ENCODE data around the gene FOXJ2. TPM values are rescaled to one million over a fixed set of nuclear protein-coding genes. Genes with fewer than 3 reads are reported as not detected.

Gene FOXJ2
- total RNA-seq = 3.5 and 3.7 TPM in 2 replicates

DNA sequence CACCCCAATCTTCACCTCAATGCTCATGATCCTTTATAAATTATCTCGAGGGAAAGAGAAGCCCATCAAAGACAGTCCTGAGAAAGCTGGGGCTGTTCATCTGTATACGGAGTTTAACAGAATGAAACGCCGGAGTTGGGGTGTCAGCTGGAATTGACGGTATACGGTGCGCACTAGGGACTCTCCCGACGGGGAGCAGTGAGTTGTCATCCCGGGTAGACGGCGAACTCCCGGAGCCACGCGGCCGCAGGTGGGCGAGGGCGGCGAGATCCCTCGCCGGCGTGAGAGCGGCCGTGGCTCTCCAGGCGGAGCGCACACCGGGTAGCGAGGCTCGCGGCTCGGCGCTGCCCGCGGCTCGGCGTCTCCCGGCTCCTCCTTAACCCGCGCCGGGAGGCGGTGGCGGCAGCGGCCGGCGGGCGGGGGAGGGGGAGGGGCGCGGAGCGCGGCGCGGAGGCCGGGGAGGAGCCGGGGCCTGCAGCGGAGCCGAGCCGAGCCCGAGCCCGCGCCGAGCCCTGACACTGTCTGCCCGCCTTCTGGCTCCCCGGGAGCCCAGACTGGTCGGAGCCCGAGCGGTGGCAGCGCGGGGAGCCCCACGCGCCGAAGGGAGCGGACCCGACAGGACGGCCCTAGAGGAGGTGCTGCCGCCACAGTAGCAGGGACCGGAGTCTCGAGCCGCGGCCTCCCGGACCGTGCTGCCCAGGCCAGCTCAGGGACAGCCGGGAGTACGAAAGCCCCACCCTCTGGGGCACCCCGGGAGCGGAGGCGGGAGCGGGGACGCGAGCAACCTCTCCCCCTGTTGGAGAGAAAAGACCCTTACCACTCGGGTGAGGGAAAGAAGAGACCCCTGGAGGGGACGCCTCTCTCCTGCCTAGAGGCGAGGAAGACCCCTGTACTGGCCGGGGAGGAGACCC is at the start of gene FOXJ2:
TSS of gene FOXJ2 (plus strand) at position 475 of the 911 bp plus-strand sequence. CDS start 7,117 bp downstream, outside the sequence.

GRCh38 chr12:8065991-8066594 is 33.6 kb downstream of the FOXJ2 start, which contains the start of gene C3AR1:
TSS of gene C3AR1 (minus strand) at chr12:8066359. CDS start at chr12:8060185, 6,174 bp downstream.

Other genes with a start within 250 kb of the FOXJ2 start
- gene NANOG, start 243.3 kb upstream of the FOXJ2 start, total RNA-seq = not detected in 2 replicates
- gene SLC2A14, start 159.8 kb upstream of the FOXJ2 start, total RNA-seq = not detected in 2 replicates
- 80.4 and 148 TPM in 2 replicates for gene SLC2A3, start 96.5 kb upstream of the FOXJ2 start, total RNA-seq
- 0.14 and 0.18 TPM in 2 replicates for gene C3AR1, start 33.6 kb downstream of the FOXJ2 start, total RNA-seq
- gene NECAP1, start 49.6 kb downstream of the FOXJ2 start, total RNA-seq = 29.9 and 32.0 TPM in 2 replicates
- gene CLEC4A, start 90.9 kb downstream of the FOXJ2 start, total RNA-seq = 0.28 and 0.65 TPM in 2 replicates
- not detected in 2 replicates for gene ZNF705A, start 124.3 kb downstream of the FOXJ2 start, total RNA-seq
- under 0.01 and 0.09 TPM in 2 replicates for gene FAM90A1, start 194.9 kb downstream of the FOXJ2 start, total RNA-seq